Measurements from ENCODE around the gene RGS12. TPM values are rescaled to one million over a fixed set of nuclear protein-coding genes. Genes with fewer than 3 reads are reported as not detected.

Gene RGS12
- total and polyA plus RNA-seq, 2 of the 13 experiments (the other 11 are each of a cell fraction or from before 2014, with no cell fraction given): 21.0 to 27.7 TPM

DNA sequence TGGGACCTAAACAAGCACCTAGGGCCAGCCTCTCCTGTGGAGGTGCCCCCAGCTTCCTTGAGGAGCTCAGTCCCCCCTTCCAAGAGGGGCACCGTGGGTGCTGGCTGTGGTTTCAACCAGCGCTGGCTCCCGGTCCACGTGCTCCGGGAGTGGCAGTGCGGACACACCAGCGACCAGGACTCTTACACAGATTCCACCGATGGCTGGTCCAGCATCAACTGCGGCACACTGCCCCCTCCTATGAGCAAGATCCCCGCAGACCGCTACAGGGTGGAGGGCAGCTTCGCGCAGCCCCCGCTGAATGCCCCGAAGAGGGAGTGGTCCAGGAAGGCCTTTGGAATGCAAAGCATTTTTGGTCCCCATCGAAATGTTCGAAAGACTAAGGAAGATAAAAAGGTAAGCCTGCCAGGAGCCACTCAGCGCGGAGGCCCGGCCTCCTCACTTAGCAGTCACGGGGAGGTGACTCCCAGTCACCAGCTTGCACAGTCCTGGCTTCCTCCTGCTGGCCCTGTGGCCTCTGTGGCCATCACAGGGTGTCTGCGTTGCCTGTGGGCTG is 24.9 kb downstream of the RGS12 start:
- no peak overlapping the region for H3K4me3 ChIP-seq (replicated peaks in 1 of 3; ENCODE audit: insufficient read depth in 1 of 3, low read depth in 2 of 3, low read length in 3 of 3)
- H3K79me2 ChIP-seq (ENCODE audit: insufficient read depth, low read length): peaks cover 7% of the 10 kb centered on the region
- no peak for FAIRE-seq
- in situ Hi-C loops (cut with HindIII; ENCODE audit: extremely low pct_ligation_motif_present, low pct_unique_long_range_greater_than_20kb) (no loop called here), intact Hi-C loops (cut with micrococcal nuclease; ENCODE audit: unreplicated experiment) (no loop called here)
- H3K27me3 ChIP-seq (ENCODE audit: control insufficient read depth in 1 of 2, insufficient read depth in 2 of 2, low read length in 2 of 2): no peaks in the 10 kb centered on the region
- 96% methylated on average over 14 of the region's 22 CpGs for whole genome bisulfite sequencing (ENCODE audit: low lambda C conversion rate)
- no peak for DNase-seq (ENCODE audit: low spot score)
- peaks cover 14 to 28% of the 10 kb centered on the region in 2 experiments; a peak in 4 of 5 replicates for H3K36me3 ChIP-seq (replicated peaks in 1 of 2; ENCODE audit: control insufficient read depth in 1 of 2, insufficient read depth in 2 of 2, low read length in 2 of 2)
- no peaks in the 10 kb centered on the region for H3K9me3 ChIP-seq (ENCODE audit: low read length)
- peak; percentile 27 for TF ChIP-seq AGO2 (optimal IDR thresholded peaks at IDR 0.05; ENCODE audit: low read depth, low read length)
- TF ChIP-seq, protein P1, sequence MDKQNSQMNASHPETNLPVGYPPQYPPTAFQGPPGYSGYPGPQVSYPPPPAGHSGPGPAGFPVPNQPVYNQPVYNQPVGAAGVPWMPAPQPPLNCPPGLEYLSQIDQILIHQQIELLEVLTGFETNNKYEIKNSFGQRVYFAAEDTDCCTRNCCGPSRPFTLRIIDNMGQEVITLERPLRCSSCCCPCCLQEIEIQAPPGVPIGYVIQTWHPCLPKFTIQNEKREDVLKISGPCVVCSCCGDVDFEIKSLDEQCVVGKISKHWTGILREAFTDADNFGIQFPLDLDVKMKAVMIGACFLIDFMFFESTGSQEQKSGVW (CRISPR knock-in tag; IDR thresholded peaks at IDR 0.05; ENCODE audit: borderline replicate concordance): no peak
- TF ChIP-seq THAP11 (CRISPR knock-in tag; IDR thresholded peaks at IDR 0.05): no peak
- TF ChIP-seq KDM5B (CRISPR knock-in tag; IDR thresholded peaks at IDR 0.05; ENCODE audit: borderline replicate concordance): no peak
- peaks cover 28% of the 10 kb centered on the region for H3K4me1 ChIP-seq (ENCODE audit: insufficient read depth, low read length)
- H2AFZ ChIP-seq (ENCODE audit: low read length): no peak overlapping the region
- H4K20me1 ChIP-seq (ENCODE audit: insufficient read depth, low read length): no peaks in the 10 kb centered on the region
- CTCF ChIA-PET (ENCODE audit: low intra/inter-chr PET ratio, low total read pairs): no interaction called here
- H3K27ac ChIP-seq (ENCODE audit: extremely low read length, insufficient read depth, low read length): no peak overlapping the region
- no peak overlapping the region for H3K9ac ChIP-seq (ENCODE audit: insufficient read depth, low read depth, low read length)
- BruUV-seq (replicated peaks): no TSS peak
- POLR2A ChIA-PET: no interaction called here
- no peak overlapping the region for H3K4me2 ChIP-seq (ENCODE audit: low read depth, low read length)
- ATAC-seq: no peak

DNA sequence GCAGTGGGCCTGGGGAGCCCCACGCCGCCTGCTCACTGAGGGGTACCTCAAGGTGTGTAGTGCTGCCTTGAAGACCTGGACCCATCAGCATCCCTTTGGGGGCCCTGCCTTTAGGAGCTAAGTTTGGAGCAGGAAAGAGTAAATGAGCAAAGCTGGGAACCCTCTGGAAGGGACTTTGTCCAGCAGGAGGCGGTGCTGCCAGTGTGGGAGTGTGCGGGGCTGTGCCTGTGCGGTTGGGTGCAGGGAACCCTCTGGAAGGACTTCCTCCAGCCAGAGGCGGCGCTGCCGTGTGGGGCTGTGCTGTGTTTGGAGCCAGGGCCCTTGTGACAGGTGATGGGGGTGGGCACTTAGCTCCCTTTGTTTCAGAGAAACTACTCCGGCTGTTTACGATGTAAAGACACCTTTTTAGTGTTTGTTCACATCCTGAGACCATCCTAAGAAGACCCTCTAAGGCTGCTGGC is 25.8 kb downstream of the RGS12 start:
- no TSS peak for BruUV-seq (replicated peaks)
- 93% methylated on average over 8 of the region's 10 CpGs for WGBS (ENCODE audit: low lambda C conversion rate)
- Histone ChIP-seq H3K4me2 (ENCODE audit: low read depth, low read length) (no peak overlapping the region), H3K9ac (ENCODE audit: insufficient read depth, low read depth, low read length) (no peak overlapping the region), H3K4me1 (ENCODE audit: insufficient read depth, low read length) (peaks cover 36% of the 10 kb centered on the region), H3K36me3 (replicated peaks in 1 of 2; ENCODE audit: control insufficient read depth in 1 of 2, insufficient read depth in 2 of 2, low read length in 2 of 2) (peaks cover 13 to 28% of the 10 kb centered on the region in 2 experiments; a peak in 4 of 5 replicates), H3K9me3 (ENCODE audit: low read length) (no peaks in the 10 kb centered on the region), H2AFZ (ENCODE audit: low read length) (no peak overlapping the region), H4K20me1 (ENCODE audit: insufficient read depth, low read length) (no peaks in the 10 kb centered on the region), H3K27ac (ENCODE audit: extremely low read length, insufficient read depth, low read length) (no peak overlapping the region), H3K4me3 (replicated peaks in 1 of 3; ENCODE audit: insufficient read depth in 1 of 3, low read depth in 2 of 3, low read length in 3 of 3) (no peak overlapping the region), H3K27me3 (ENCODE audit: control insufficient read depth in 1 of 2, insufficient read depth in 2 of 2, low read length in 2 of 2) (no peaks in the 10 kb centered on the region), H3K79me2 (ENCODE audit: insufficient read depth, low read length) (peaks cover 6% of the 10 kb centered on the region)
- DNase-seq (ENCODE audit: low spot score): no peak
- intact Hi-C loops (cut with micrococcal nuclease; ENCODE audit: unreplicated experiment) (no loop called here), in situ Hi-C loops (cut with HindIII; ENCODE audit: extremely low pct_ligation_motif_present, low pct_unique_long_range_greater_than_20kb) (no loop called here)
- CTCF ChIA-PET (ENCODE audit: low intra/inter-chr PET ratio, low total read pairs): no interaction called here
- peak; percentile 34; the same call in 2 of the 3 replicates for ATAC-seq
- POLR2A ChIA-PET: no interaction called here
- no peak for FAIRE-seq
- TF ChIP-seq, protein P2, sequence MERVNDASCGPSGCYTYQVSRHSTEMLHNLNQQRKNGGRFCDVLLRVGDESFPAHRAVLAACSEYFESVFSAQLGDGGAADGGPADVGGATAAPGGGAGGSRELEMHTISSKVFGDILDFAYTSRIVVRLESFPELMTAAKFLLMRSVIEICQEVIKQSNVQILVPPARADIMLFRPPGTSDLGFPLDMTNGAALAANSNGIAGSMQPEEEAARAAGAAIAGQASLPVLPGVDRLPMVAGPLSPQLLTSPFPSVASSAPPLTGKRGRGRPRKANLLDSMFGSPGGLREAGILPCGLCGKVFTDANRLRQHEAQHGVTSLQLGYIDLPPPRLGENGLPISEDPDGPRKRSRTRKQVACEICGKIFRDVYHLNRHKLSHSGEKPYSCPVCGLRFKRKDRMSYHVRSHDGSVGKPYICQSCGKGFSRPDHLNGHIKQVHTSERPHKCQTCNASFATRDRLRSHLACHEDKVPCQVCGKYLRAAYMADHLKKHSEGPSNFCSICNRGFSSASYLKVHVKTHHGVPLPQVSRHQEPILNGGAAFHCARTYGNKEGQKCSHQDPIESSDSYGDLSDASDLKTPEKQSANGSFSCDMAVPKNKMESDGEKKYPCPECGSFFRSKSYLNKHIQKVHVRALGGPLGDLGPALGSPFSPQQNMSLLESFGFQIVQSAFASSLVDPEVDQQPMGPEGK (CRISPR knock-in tag; IDR thresholded peaks at IDR 0.05): no peak
- TF ChIP-seq RAD21 (CRISPR knock-in tag; IDR thresholded peaks at IDR 0.05): 0 out of 2 replicates have a peak, but pooled peaks have one; percentile 25
- TF ChIP-seq, protein P3, sequence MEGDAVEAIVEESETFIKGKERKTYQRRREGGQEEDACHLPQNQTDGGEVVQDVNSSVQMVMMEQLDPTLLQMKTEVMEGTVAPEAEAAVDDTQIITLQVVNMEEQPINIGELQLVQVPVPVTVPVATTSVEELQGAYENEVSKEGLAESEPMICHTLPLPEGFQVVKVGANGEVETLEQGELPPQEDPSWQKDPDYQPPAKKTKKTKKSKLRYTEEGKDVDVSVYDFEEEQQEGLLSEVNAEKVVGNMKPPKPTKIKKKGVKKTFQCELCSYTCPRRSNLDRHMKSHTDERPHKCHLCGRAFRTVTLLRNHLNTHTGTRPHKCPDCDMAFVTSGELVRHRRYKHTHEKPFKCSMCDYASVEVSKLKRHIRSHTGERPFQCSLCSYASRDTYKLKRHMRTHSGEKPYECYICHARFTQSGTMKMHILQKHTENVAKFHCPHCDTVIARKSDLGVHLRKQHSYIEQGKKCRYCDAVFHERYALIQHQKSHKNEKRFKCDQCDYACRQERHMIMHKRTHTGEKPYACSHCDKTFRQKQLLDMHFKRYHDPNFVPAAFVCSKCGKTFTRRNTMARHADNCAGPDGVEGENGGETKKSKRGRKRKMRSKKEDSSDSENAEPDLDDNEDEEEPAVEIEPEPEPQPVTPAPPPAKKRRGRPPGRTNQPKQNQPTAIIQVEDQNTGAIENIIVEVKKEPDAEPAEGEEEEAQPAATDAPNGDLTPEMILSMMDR (CRISPR knock-in tag; IDR thresholded peaks at IDR 0.05): peak; percentile 48
- TF ChIP-seq ZNF331 (CRISPR knock-in tag; IDR thresholded peaks at IDR 0.05): peak; percentile 92

Measured in HepG2 (cell line).